Mesothelial cell of epicardium (in vitro differentiated cells): Measurements from ENCODE around the gene VWF. TPM values are rescaled to one million over a fixed set of nuclear protein-coding genes. Genes with fewer than 3 reads are reported as not detected.

ENCODE experiments used
- DNase-seq, 2 experiments: peaks; one replicate each; pipeline ENCODE4 v3.0.0; 2021; ENCODE audit warnings: low spot score in 2 of 2; ENCODE audit not compliant: unreplicated experiment in 2 of 2
- H3K27ac Mint-ChIP-seq: 2 replicates; pipeline ENCODE4 v1.8.0; 2021; ENCODE audit warnings: mixed read lengths
- H3K27me3 Mint-ChIP-seq: 2 replicates; pipeline ENCODE4 v1.8.0; 2021; ENCODE audit warnings: low read depth, mixed read lengths
- H3K36me3 Mint-ChIP-seq: 2 replicates; pipeline ENCODE4 v1.8.0; 2021; ENCODE audit warnings: mixed read lengths
- H3K4me1 Mint-ChIP-seq: 2 replicates; pipeline ENCODE4 v1.8.0; 2021; ENCODE audit warnings: mixed read lengths
- H3K4me3 Mint-ChIP-seq: 2 replicates; pipeline ENCODE4 v1.8.0; 2021; ENCODE audit warnings: mild to moderate bottlenecking, moderate library complexity, mixed read lengths
- H3K9me3 Mint-ChIP-seq: 2 replicates; pipeline ENCODE4 v1.8.0; 2021; ENCODE audit warnings: mixed read lengths
- total RNA-seq: library from RNA; stranded (reverse); gene quantifications from 3 replicates; pipeline ENCODE4 v1.2.1, GENCODE V29; 2021
- TF ChIP-seq, protein P1 (sequence below): fragments of 200-600 bp; sonication (generic); IDR thresholded peaks from one replicate; pipeline ENCODE4 v1.5.0; 2021; ENCODE audit warnings: antibody characterized with exemption; ENCODE audit not compliant: unreplicated experiment

The VWF gene
- total RNA-seq, 1 donor from 2014 or later = 0.31 TPM

DNA sequence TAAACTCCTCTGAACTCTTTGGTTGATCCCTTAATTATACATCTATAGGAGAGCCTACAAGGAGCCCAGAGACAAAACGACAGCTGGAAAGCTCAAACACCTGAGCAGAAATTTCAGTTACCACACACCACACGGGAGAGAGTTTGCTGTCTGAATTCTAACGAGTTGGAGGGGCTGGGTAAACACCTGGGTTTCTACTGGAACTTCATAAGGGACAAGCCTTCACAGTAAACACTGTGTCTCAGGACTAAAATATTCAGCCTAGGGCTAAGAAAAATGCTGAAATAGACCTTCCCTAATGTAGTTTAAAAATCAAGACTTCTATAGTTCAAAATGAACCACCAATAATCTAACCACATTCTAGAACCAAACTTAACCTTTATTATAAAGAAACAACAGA, 169.8 kb downstream of the VWF start:
- Mint-ChIP-seq H3K27me3 (peaks cover 21% of the 10 kb centered on the region), H3K4me1 (peaks cover 4% of the 10 kb centered on the region), H3K4me3 (no peak overlapping the region), H3K9me3 (peaks cover 16% of the 10 kb centered on the region), H3K27ac (no peak overlapping the region), H3K36me3 (no peaks in the 10 kb centered on the region)
- DNase-seq = no peak
- TF ChIP-seq, protein P1, sequence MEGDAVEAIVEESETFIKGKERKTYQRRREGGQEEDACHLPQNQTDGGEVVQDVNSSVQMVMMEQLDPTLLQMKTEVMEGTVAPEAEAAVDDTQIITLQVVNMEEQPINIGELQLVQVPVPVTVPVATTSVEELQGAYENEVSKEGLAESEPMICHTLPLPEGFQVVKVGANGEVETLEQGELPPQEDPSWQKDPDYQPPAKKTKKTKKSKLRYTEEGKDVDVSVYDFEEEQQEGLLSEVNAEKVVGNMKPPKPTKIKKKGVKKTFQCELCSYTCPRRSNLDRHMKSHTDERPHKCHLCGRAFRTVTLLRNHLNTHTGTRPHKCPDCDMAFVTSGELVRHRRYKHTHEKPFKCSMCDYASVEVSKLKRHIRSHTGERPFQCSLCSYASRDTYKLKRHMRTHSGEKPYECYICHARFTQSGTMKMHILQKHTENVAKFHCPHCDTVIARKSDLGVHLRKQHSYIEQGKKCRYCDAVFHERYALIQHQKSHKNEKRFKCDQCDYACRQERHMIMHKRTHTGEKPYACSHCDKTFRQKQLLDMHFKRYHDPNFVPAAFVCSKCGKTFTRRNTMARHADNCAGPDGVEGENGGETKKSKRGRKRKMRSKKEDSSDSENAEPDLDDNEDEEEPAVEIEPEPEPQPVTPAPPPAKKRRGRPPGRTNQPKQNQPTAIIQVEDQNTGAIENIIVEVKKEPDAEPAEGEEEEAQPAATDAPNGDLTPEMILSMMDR = no peak

DNA sequence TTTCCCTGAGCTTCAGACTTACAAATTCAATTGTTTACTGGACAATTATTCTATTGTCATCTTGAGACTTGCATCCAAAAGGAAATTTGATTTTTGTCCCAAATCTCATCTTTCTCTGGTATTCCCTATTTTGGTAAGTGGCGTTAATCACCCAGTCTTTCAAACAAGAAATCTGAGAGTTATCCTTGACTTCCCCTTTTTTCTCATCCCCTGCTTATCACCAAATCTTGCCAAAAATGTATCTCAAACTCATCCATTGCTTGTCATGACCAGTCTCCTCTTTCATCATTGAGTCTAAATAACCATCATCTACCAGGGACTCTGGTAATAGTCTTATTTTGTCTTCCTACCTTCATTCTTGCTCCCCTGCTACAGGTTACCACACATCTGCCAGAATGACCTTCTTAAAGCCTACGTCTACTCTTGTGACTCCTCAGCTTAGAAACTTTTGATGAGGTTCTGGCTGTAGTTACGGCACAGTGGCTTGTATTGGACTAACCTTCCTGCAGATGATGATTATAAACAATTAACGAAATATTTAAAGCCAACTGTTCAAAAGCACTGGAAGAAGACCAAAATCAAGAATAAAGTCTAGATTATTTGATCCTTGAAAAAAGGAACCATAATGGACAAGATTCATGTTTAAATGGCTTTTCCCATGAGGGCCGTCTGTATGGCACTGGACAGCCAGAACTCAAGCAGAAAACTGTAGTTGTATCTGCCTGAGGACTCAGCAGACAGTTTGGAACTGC, 170.5 kb downstream of the VWF start:
- no peak for DNase-seq
- Mint-ChIP-seq H3K4me3 (no peak overlapping the region), H3K27ac (no peak overlapping the region), H3K27me3 (peaks cover 24% of the 10 kb centered on the region), H3K36me3 (no peaks in the 10 kb centered on the region), H3K9me3 (peaks cover 16% of the 10 kb centered on the region), H3K4me1 (peaks cover 4% of the 10 kb centered on the region)
- TF ChIP-seq, protein P1 = no peak

DNA sequence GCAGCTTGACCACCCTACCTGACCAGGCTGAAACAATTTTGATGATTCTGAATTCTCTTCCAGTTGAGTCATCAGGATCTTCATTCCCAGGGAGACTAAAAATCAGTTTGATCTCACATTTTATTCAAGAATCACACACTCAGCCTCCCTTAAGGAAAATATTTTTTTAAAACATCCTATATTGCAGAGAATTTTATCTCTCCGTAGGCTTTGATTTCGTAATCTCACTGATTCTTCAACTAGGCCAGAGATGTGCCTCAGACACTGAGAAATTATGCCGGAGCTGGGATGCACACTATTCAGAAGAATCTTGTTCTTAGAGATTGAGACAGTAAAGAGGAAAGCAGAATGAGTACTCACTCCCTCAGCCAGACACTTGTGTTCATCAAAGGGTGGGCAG, 172.4 kb downstream of the VWF start:
- H3K36me3 Mint-ChIP-seq = no peaks in the 10 kb centered on the region
- TF ChIP-seq, protein P1 = no peak
- no peak for DNase-seq
- H3K4me1 Mint-ChIP-seq = peaks cover 4% of the 10 kb centered on the region
- H3K27me3 Mint-ChIP-seq = peaks cover 35% of the 10 kb centered on the region
- no peak overlapping the region for H3K27ac Mint-ChIP-seq
- H3K9me3 Mint-ChIP-seq = peaks cover 4% of the 10 kb centered on the region
- H3K4me3 Mint-ChIP-seq = no peak overlapping the region

GRCh38 chr12:5948696-5949095, 175.8 kb downstream of the VWF start:
- H3K36me3 Mint-ChIP-seq = no peaks in the 10 kb centered on the region
- no peak for DNase-seq
- peaks cover 18% of the 10 kb centered on the region for H3K4me1 Mint-ChIP-seq
- no peak overlapping the region for H3K4me3 Mint-ChIP-seq
- H3K27ac Mint-ChIP-seq = no peak overlapping the region
- H3K9me3 Mint-ChIP-seq = no peaks in the 10 kb centered on the region
- peaks cover 60% of the 10 kb centered on the region for H3K27me3 Mint-ChIP-seq
- TF ChIP-seq, protein P1 = no peak

- DNase-seq = no peak
- Mint-ChIP-seq H3K4me1 (peaks cover 18% of the 10 kb centered on the region), H3K36me3 (no peaks in the 10 kb centered on the region), H3K9me3 (no peaks in the 10 kb centered on the region), H3K4me3 (peak overlapping the region; percentile 5), H3K27me3 (peaks cover 65% of the 10 kb centered on the region), H3K27ac (no peak overlapping the region)
- TF ChIP-seq, protein P1 = no peak
Measured at GRCh38 chr12:5947006-5947405, 177.5 kb downstream of the VWF start.
